ENCODE results near the gene AVPR2.

AVPR2 gene

DNA sequence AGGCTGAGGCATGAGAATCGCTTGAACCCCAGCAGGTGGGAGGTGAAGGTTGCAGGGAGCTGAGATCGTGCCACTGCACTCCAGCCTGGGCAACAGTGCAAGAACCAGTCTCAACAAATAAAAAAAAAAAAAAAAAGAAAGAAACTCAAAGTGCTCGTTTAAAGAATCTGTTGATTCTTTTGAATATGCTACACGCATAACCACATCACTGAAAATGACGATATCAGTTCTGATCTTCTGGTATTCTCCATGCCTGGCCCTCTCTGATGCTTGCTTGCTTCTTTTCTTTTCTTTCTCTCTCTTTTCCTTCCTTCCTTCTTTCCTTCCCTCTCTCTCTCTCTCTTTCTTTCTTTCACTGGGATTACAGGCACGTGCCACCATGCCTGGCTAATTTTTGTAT is 7.3 kb downstream of the AVPR2 start:
- in situ Hi-C loops (cut with MboI; ENCODE audit: low pct_unique_long_range_greater_than_20kb, low sequenced_read_pairs, unreplicated experiment): no loop called here
- TF ChIP-seq, protein P1, sequence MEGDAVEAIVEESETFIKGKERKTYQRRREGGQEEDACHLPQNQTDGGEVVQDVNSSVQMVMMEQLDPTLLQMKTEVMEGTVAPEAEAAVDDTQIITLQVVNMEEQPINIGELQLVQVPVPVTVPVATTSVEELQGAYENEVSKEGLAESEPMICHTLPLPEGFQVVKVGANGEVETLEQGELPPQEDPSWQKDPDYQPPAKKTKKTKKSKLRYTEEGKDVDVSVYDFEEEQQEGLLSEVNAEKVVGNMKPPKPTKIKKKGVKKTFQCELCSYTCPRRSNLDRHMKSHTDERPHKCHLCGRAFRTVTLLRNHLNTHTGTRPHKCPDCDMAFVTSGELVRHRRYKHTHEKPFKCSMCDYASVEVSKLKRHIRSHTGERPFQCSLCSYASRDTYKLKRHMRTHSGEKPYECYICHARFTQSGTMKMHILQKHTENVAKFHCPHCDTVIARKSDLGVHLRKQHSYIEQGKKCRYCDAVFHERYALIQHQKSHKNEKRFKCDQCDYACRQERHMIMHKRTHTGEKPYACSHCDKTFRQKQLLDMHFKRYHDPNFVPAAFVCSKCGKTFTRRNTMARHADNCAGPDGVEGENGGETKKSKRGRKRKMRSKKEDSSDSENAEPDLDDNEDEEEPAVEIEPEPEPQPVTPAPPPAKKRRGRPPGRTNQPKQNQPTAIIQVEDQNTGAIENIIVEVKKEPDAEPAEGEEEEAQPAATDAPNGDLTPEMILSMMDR (IDR thresholded peaks at IDR 0.05; ENCODE audit: extremely low read depth, insufficient read depth, missing control alignments): no peak
- no peak for DNase-seq (ENCODE audit: low spot score)

DNA sequence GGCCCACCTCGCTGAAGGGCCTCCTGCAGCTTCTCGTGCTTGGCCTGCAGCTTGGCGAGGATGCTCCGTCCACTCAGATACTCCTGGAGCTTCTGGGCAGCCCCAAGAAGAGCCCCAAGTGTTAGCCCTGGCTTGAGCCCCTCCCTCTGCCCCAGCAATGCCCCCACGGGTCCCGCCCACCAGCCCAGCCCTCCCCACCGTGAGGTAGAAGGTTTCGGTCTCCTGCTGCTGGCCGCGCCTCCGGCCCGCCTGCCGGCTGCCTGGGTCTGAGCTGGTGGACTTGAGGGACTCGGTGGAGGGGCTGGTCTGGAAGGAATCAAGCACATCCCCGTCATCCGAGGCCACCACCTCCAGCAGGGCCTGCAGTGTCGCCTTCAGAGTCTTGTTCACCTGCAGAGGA is 8.7 kb downstream of the AVPR2 start:
- TF ChIP-seq, protein P1 (IDR thresholded peaks at IDR 0.05; ENCODE audit: extremely low read depth, insufficient read depth, missing control alignments): no peak
- in situ Hi-C loops (cut with MboI; ENCODE audit: low pct_unique_long_range_greater_than_20kb, low sequenced_read_pairs, unreplicated experiment): no loop called here
- no peak for DNase-seq (ENCODE audit: low spot score)

- in situ Hi-C loops (cut with MboI; ENCODE audit: low pct_unique_long_range_greater_than_20kb, low sequenced_read_pairs, unreplicated experiment): no loop called here
- TF ChIP-seq, protein P1 (IDR thresholded peaks at IDR 0.05; ENCODE audit: extremely low read depth, insufficient read depth, missing control alignments): no peak
- no peak for DNase-seq (ENCODE audit: low spot score)
Measured at GRCh38 chrX:153913701-153914100, 9.2 kb downstream of the AVPR2 start.

- in situ Hi-C loops (cut with MboI; ENCODE audit: low pct_unique_long_range_greater_than_20kb, low sequenced_read_pairs, unreplicated experiment): no loop called here
- no peak for DNase-seq (ENCODE audit: low spot score)
- TF ChIP-seq, protein P1 (IDR thresholded peaks at IDR 0.05; ENCODE audit: extremely low read depth, insufficient read depth, missing control alignments): no peak
Measured at GRCh38 chrX:153917869-153918268, 13.4 kb downstream of the AVPR2 start.

- DNase-seq (ENCODE audit: low spot score): no peak
- TF ChIP-seq, protein P1 (IDR thresholded peaks at IDR 0.05; ENCODE audit: extremely low read depth, insufficient read depth, missing control alignments): no peak
- in situ Hi-C loops (cut with MboI; ENCODE audit: low pct_unique_long_range_greater_than_20kb, low sequenced_read_pairs, unreplicated experiment): no loop called here
Measured at GRCh38 chrX:153919281-153919680, 14.8 kb downstream of the AVPR2 start.

GRCh38 chrX:153920546-153920945 is 16.1 kb downstream of the AVPR2 start:
- in situ Hi-C loops (cut with MboI; ENCODE audit: low pct_unique_long_range_greater_than_20kb, low sequenced_read_pairs, unreplicated experiment): no loop called here
- TF ChIP-seq, protein P1 (IDR thresholded peaks at IDR 0.05; ENCODE audit: extremely low read depth, insufficient read depth, missing control alignments): no peak
- DNase-seq (ENCODE audit: low spot score): no peak

DNA sequence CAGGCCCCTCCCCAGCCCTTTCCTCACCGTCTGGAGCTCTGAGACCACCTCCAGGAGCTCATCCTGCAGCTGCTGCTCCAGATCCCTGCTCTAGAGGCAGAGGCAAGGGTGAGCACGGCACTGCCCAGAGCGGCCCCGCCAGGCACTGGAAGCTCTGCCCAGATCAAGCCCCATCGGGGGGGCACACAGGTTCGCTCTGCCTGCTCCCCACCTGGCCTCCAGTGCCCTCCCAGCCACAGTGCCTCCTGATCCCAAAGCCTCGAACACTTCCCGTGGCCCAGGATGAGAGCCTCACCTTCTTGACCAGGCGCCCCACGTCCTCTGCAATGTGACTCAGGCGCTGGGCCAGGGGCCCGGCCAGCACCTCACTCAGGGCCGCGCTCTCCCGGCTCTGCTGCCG is 16.6 kb downstream of the AVPR2 start:
- DNase-seq (ENCODE audit: low spot score): no peak
- in situ Hi-C loops (cut with MboI; ENCODE audit: low pct_unique_long_range_greater_than_20kb, low sequenced_read_pairs, unreplicated experiment): no loop called here
- TF ChIP-seq, protein P1 (IDR thresholded peaks at IDR 0.05; ENCODE audit: extremely low read depth, insufficient read depth, missing control alignments): no peak

Measured in GM13977 (cell line).